ENCODE measurements around the gene UBR3.

UBR3 gene

DNA sequence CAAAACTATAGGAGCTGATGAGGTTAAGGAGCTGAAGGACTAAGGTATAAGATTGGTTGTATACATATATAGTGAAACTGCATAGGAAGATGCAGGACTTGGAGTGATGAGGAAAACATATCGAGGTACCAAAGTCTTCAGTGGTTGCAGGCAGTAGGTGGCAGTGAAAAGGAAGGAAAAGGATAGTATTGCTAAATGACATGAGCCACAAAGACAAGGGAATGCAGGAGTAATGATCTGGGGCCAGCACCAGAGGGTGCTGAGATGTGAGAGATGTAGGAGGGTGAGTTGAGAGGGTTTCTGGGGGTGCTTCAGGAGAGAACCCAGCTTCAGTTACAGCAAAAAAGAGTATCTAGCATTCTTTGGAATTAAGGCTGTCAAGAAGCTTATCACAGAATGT lies 178.4 kb downstream of the UBR3 start:
- no peak overlapping the region for H3K4me3 ChIP-seq (ENCODE audit: low read length)
- no peak overlapping the region for H2AFZ ChIP-seq (ENCODE audit: low read depth, low read length)
- no peaks in the 10 kb centered on the region for H3K4me1 ChIP-seq (ENCODE audit: low read length)
- H3K27ac ChIP-seq (ENCODE audit: low read length), result no peak overlapping the region
- H3K9me3 ChIP-seq (ENCODE audit: insufficient read depth, low read length), result no peaks in the 10 kb centered on the region
- H4K20me1 ChIP-seq (ENCODE audit: insufficient read depth, low read length), result no peaks in the 10 kb centered on the region
- H3K4me2 ChIP-seq (ENCODE audit: low read length), result no peak overlapping the region
- no peaks in the 10 kb centered on the region for H3K27me3 ChIP-seq (ENCODE audit: low read depth, low read length)
- no peaks in the 10 kb centered on the region for H3K79me2 ChIP-seq (ENCODE audit: low read length)
- TF ChIP-seq CTCF (IDR thresholded peaks at IDR 0.05; ENCODE audit: low read depth, low read length), result peak; percentile 33
- TF ChIP-seq EZH2phosphoT487 (IDR thresholded peaks at IDR 0.05; ENCODE audit: low read depth), result no peak
- H3K36me3 ChIP-seq (replicated peaks; ENCODE audit: low read depth, low read length), result no peaks in the 10 kb centered on the region
- no peak overlapping the region for H3K9ac ChIP-seq (ENCODE audit: low read length)

- no peaks in the 10 kb centered on the region for H3K79me2 ChIP-seq (ENCODE audit: low read length)
- no peaks in the 10 kb centered on the region for H3K27me3 ChIP-seq (ENCODE audit: low read depth, low read length)
- no peak overlapping the region for H3K4me3 ChIP-seq (ENCODE audit: low read length)
- no peak overlapping the region for H3K27ac ChIP-seq (ENCODE audit: low read length)
- H3K4me1 ChIP-seq (ENCODE audit: low read length), result no peaks in the 10 kb centered on the region
- H3K4me2 ChIP-seq (ENCODE audit: low read length), result no peak overlapping the region
- H2AFZ ChIP-seq (ENCODE audit: low read depth, low read length), result no peak overlapping the region
- H3K9me3 ChIP-seq (ENCODE audit: insufficient read depth, low read length), result no peaks in the 10 kb centered on the region
- TF ChIP-seq CTCF (IDR thresholded peaks at IDR 0.05; ENCODE audit: low read depth, low read length) (no peak), EZH2phosphoT487 (IDR thresholded peaks at IDR 0.05; ENCODE audit: low read depth) (no peak)
- no peaks in the 10 kb centered on the region for H4K20me1 ChIP-seq (ENCODE audit: insufficient read depth, low read length)
- H3K9ac ChIP-seq (ENCODE audit: low read length), result no peak overlapping the region
- H3K36me3 ChIP-seq (replicated peaks; ENCODE audit: low read depth, low read length), result no peaks in the 10 kb centered on the region
Measured at GRCh38 chr2:170006587-170007325, 179.5 kb downstream of the UBR3 start.

DNA sequence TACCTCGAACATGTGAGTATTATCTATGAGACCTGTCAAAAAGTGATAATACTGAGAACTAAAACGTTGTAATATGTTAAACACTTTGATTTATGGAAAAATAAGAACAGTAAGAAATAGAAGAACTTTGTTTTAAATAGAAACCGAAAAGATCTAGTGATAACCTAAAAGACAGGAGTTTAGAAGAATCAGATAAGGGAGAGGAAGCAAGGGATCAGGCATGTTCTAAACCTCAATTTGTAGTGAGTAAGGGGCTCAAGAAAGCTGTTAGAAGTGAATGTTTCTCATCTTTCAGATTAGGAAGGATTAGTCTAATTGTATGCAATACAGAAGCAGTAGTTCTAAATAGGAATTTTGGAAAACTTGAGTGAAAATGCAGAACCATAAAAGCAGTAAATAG lies 182.0 kb downstream of the UBR3 start:
- H3K27me3 ChIP-seq (ENCODE audit: low read depth, low read length), result no peaks in the 10 kb centered on the region
- no peak overlapping the region for H2AFZ ChIP-seq (ENCODE audit: low read depth, low read length)
- H3K9ac ChIP-seq (ENCODE audit: low read length), result no peak overlapping the region
- H3K9me3 ChIP-seq (ENCODE audit: insufficient read depth, low read length), result no peaks in the 10 kb centered on the region
- no peaks in the 10 kb centered on the region for H3K4me1 ChIP-seq (ENCODE audit: low read length)
- H3K27ac ChIP-seq (ENCODE audit: low read length), result no peak overlapping the region
- no peak overlapping the region for H3K4me3 ChIP-seq (ENCODE audit: low read length)
- no peak for TF ChIP-seq EZH2phosphoT487 (IDR thresholded peaks at IDR 0.05; ENCODE audit: low read depth)
- no peak for TF ChIP-seq CTCF (IDR thresholded peaks at IDR 0.05; ENCODE audit: low read depth, low read length)
- no peaks in the 10 kb centered on the region for H3K36me3 ChIP-seq (replicated peaks; ENCODE audit: low read depth, low read length)
- H3K4me2 ChIP-seq (ENCODE audit: low read length), result no peak overlapping the region
- H3K79me2 ChIP-seq (ENCODE audit: low read length), result no peaks in the 10 kb centered on the region
- H4K20me1 ChIP-seq (ENCODE audit: insufficient read depth, low read length), result no peaks in the 10 kb centered on the region

DNA sequence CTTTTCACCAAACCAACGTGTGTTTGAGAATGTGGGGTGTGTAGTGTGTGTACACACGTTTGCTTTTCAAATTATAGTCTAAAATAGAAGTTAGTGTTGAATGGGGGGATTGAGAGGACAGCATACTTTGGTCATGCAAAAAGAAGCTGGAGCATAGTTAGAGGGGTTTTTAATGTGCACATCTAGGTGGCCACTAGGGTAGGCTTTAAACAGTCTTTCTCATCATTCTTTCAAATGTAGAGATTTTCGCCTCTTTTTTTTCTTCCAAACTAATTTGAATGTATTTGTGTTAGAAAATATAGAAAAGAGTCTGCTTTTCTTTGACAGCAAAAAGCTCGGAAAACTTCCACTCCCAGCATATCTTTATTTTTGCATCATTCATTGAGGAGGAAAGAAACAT lies 185.5 kb downstream of the UBR3 start:
- Histone ChIP-seq H4K20me1 (ENCODE audit: insufficient read depth, low read length) (no peaks in the 10 kb centered on the region), H3K9me3 (ENCODE audit: insufficient read depth, low read length) (no peaks in the 10 kb centered on the region), H2AFZ (ENCODE audit: low read depth, low read length) (no peak overlapping the region), H3K4me1 (ENCODE audit: low read length) (no peaks in the 10 kb centered on the region), H3K9ac (ENCODE audit: low read length) (no peak overlapping the region), H3K27ac (ENCODE audit: low read length) (no peak overlapping the region), H3K36me3 (replicated peaks; ENCODE audit: low read depth, low read length) (no peaks in the 10 kb centered on the region), H3K4me2 (ENCODE audit: low read length) (no peak overlapping the region), H3K27me3 (ENCODE audit: low read depth, low read length) (no peaks in the 10 kb centered on the region), H3K79me2 (ENCODE audit: low read length) (no peaks in the 10 kb centered on the region), H3K4me3 (ENCODE audit: low read length) (no peak overlapping the region)
- no peak for TF ChIP-seq CTCF (IDR thresholded peaks at IDR 0.05; ENCODE audit: low read depth, low read length)
- TF ChIP-seq EZH2phosphoT487 (IDR thresholded peaks at IDR 0.05; ENCODE audit: low read depth), result no peak

Measured in OCI-LY3 (cell line).